GM18505 (cell line): ENCODE results near the gene DHRS1.
A peak's percentile ranks its signal among the peaks of the same experiment; 100 is the strongest.
"Not testable (repeated sequence)": the region's sequence is repeated elsewhere in the genome, so short reads cannot be mapped to it uniquely, and the experiment has no call there.

ENCODE experiments used
- ATAC-seq: cut with Tn5 transposase; IDR thresholded peaks from one replicate; pipeline ENCODE4 v1.9.1; 2021; ENCODE audit not compliant: unreplicated experiment
- POLR2A ChIP-seq: IDR thresholded peaks from 4 replicates; pipeline ENCODE4 v1.6.1; 2011; ENCODE audit warnings: borderline replicate concordance; ENCODE audit not compliant: insufficient read depth, insufficient read length; ENCODE audit errors: extremely low read depth

The DHRS1 gene

DNA sequence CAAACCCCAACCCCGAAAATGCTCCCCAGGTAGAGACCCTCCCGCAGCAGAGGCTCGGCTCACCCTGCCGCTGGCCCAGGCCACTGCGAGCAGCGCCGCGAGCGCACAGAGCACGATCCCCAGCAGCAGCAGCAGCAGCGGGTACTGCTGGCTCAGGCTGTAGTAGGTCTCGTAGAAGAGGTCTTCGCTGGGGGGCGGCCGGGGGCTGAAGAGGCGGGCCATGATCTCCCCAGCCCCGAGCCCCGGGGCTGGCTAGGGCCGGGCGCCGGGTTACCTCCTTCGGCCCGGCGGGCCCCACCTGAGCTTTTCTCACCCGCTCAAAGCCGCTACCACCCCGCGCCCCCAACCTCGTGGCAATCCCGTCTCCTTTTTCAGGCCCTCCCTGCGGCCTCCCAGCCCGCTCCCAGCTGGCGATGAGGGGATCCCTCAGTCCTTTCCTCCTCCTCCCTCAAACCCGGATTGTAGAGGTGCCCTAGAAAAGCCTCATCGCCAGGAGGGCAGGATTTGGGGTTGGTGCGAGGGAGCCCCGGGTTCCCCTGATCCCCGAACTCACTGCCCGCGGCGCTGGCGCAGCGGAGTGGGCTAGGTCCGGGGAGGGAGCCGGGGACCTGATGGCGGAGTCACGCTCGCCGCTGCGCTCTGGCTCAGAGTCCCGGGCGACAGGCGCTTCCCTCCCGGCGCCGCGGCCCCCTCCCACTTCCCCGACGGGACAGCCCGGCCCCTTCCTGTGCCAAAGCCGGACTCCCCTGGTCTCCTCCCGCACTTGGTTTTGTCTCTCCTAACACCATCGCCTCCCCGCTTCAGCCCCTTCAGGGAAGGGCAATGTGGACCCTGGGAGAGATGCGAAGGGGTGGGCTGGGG, 35.1 kb upstream of the DHRS1 start, which contains the start of gene ADCY4:
Gene ADCY4 (minus strand): TSS at position 641 of the 861 bp plus-strand sequence. CDS start 419 bp downstream, at position 222.
- TF ChIP-seq POLR2A = no peak
- no peak for ATAC-seq

DNA sequence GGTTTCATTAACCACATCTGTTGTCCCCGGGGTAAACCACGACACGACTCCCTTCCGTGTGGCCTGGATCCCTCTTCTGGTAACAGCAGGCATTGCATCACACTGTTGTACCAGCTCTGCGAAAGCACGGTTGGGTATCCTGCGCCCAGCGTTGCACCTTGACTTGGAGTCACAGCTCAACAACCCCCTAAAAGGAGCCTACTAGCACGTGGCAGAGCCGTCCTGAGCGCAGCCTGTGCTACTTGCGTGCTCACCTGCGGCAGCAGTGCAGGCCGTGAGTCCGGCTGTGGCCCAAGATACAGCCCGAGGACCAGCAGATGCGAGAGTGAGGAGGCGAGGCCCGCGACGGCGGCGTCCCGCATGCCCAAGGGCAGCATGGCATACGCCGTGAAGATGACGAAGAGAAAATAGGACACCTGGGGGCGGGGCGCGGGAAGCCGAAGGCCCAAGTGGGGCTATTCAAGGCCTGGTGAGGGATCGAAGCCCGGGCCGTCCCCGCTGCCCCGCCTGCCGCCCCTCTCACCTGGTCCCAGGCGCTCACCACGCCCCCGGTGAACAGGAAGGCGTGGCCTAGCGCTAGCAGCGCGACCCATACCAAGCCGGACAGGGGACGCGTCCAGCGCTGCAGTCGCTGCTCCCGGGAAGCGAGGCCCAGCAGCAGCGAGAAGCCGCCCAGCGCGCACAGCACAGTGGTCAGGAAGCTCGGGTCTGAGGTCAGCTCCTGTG, 32.9 kb upstream of the DHRS1 start:
- no peak for TF ChIP-seq POLR2A
- ATAC-seq = peak; percentile 75

DNA sequence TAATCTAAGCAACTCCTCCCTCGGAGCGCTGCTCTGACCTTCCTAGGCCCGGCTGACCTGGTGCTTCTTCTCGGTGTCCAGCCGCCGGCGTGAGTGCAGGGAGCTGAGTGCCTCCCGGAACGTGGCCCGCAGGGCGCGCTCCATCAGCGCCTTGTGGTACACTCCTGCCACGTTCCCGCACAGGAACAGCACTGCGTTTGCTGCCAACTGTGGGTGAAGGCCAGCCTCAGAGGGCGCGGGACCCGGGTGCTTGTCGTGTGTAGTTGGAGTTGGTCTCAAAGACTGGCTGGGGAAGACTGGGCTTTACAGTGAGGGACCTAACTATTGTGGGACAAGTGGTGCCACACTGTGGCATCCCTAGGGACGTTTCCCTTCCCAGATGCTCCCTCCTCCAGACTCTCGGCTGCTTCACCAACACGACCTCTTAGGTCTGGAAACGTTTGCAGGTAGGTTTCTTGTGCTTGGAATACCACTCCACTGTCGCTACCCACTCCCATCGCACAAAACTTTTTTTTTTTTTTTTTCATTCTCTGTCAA, 32.2 kb upstream of the DHRS1 start:
- ATAC-seq = no peak
- TF ChIP-seq POLR2A = no peak

DNA sequence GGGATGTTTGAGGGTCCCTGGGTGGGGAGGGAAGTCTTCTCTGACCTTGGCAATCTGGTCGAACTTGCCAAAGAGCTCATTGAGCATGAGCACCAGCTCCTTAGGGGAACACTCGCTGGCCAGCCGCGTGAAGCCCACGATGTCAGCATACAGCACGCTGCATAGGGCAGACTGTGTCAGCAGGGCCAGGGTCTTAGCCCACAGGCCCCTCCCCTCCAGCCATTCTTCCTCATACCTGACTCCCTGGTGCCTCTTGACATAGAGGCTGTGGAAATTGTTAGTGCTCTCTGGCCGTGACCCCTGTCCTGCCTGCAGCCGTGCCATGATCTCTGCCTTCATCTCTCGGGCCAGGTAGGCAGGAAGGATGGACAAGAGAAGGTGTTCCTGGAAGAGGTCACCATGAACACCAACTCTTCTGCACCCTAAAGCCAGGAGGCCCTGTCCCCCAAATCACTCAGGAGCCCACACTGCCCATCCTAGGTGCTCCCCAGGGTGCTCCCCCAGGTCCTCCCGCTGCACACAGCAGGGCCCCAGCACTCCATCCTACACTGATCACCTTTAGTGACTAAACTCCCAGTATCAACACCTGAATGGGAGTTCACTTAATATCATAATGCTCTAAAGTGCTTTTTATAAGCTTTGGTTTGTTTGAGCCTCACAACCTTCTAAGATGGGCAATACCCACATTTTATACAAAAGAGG, 31.5 kb upstream of the DHRS1 start:
- ATAC-seq = no peak
- no peak for TF ChIP-seq POLR2A

DNA sequence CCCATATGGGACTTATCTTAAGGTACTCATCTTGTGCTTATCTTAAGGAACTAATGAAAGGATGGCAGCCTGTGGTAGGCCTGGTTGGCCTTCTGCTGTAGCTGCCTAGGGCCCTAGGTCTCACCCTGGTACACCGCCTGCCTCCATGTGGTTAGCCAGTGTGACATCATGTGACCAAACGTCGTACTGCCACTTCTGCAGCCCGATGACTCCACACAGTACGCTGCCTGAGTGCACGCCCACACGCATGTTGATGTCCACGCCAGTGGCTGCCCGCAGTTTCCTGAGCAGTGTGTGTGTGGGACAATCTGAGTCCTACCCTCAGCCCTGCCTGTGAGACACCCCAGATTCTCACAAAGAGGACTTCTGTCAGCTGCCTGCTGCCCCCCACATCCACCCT, 30.2 kb upstream of the DHRS1 start:
- no peak for ATAC-seq
- TF ChIP-seq POLR2A = no peak

DNA sequence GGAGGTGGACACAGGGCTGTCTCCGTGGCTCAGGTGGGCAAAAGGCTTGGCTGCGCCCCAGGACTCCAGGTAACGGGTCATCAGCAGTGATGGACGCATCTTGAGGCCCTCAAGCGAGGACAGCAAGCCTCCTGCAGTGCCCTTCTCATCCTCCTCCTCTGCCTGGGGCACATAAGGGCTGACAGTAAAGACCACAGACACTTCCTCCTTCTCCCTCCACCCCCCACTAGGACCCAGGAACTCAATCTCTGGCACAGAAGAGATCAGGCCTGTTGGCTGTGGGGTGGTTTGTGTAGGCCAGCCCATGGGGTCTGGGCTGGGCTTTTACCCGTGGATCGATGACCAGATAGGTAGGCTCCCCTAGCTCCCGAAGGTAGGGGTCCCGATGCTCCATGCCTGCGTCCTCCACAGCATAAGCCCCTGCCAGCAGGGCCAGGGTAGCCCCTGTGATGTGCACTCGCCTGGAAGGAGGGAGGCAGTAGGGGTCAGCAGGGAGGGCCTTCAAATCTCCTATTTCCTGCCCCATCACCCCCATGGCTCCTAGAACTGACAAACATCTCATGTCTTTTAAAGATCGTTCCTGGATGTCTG, 29.6 kb upstream of the DHRS1 start:
- no peak for TF ChIP-seq POLR2A
- ATAC-seq = no peak

DNA sequence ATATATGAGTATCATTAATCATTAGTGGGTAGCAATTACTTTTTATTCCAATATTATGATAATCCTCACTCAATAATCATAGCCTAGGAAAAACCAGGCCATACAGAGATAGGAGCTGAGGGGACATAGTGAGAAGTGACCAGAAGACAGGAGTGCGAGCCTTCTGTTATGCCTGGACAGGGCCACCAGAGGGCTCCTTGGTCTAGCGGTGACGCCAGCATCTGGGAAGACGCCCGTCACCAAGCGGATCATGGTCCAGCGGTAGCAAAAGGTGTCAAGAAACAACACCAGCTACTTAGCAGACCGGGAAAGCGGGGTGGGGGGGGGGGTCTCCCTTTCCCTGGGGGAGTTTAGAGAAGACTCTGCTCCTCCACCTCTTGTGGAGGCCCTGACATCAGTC, 28.3 kb upstream of the DHRS1 start:
- ATAC-seq = not testable (repeated sequence)

DNA sequence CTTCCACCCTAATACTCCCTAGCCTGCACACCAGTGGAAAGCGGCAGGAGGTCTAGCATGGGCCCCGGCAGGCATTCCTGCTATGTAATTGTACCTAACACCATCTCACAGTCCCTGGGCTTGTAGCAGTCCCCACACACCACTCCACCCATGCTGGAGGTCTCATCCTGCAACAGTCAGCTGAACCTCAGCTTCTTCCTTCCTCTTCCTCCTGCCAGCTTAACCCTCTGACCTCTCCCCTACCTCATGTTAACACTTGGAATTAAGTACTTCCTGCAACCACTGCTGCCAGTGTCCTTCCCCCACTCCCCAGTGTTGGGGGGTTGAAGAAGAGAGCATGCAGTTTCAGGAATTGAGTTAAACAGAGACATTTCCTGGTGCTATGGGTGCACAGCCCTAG, 27.7 kb upstream of the DHRS1 start:
- TF ChIP-seq POLR2A = no peak
- ATAC-seq = no peak

DNA sequence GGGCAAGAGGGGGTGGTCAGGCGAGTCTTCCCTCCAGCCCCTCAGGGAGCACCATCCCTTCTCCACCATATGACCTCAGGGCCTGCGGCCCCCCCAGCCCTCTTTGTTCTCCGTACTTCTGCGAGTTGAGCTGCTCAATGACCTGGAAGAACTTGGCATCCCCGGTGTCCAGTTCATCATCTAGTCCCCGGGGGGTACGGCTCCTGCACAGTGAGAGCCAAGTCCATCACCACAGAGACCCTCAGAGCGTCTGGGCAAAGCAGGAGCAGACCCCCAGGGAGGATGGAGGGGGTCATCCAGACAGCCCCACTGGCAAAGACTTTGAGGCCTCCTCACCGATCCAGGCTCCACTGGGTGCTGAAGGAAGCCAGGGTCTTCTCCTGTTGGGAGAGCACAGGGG, 26.4 kb upstream of the DHRS1 start:
- no peak for ATAC-seq
- TF ChIP-seq POLR2A = no peak

DNA sequence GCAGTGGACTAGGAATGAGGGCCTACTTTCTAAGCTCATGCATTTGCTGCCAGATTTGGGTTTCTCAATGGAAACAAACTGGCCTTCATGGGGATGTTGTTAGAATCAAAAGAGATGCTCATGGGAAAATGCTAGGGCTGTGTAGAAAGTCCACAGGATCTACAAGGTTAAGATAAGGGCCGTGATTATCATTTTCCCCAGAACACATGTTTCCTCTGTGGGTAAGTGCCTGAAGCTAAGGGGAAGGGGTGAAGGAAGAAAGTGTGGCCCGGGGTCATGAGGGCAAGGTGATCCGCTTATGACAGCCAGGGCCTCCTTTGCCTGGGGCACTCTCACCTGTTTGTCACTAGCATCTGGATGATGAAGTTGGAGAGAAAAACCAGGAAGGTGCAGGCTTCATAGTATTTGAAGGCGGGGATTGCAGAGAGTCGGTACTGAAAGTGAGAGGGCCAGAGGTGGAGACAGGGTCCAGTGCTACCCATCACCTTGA, 25.5 kb upstream of the DHRS1 start:
- ATAC-seq = no peak

DNA sequence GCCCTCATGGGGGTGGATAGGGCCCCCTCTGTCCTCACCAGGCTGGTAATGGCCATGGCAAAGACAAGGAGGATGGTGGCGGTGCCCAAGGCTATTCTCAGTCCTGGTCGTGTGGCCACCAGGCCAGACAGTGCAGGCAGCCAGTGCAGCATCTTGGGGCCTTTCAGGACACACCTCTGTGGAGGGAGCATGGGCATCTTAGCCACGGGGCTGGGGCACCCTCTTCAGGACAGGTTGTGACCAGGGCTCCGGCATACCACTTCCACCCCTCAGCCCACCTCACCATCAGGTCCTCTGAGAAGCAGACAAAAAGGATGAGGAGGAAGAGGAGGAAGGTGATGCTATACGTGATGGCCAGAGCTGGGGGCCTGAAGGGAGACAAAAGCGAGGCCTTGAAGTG, 24.4 kb upstream of the DHRS1 start:
- TF ChIP-seq POLR2A = no peak
- ATAC-seq = no peak

More for the DNA sequence above, 25.5 kb upstream of the DHRS1 start:
- TF ChIP-seq POLR2A = no peak

DNA sequence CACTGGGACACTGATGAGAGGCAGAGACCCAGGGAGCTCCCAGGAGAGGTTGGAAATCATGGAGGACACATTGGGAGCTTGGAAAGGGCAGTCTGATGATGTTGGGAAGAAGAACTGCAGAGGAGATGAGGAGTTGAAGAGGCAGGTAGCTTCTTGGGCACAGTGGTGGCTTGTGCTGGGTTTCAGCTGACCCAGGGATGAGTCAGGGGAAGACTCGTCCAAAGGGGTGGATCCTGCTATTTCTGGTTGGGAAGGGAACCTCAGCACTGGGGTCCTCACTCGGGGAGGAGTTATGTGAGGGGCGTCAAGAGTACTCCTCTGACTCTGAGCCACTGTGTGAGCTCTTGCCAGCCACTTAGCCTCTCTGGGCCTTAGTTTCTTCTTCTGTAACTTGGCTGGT, 23.8 kb upstream of the DHRS1 start:
- TF ChIP-seq POLR2A = no peak
- no peak for ATAC-seq

DNA sequence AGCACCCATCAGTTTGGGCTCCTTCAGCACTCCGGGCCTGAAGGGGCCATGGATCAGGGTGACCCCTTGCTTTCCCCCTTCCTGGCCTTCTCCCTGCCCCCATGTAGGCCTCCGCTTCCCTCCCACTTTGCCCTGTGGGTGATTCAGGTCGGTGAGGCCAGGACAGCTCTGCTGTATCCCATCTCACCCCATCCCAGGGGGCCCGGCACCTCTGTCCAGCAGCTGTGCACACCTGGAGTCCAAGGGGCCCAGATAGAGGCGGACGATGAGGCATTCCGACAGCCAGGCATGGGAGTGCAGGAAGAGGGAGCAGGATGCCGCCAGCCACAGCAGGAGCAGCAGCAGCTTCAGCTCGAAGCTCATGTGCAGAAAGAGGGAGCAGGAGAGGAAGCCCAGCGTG, 23.1 kb upstream of the DHRS1 start:
- ATAC-seq = no peak
- no peak for TF ChIP-seq POLR2A

DNA sequence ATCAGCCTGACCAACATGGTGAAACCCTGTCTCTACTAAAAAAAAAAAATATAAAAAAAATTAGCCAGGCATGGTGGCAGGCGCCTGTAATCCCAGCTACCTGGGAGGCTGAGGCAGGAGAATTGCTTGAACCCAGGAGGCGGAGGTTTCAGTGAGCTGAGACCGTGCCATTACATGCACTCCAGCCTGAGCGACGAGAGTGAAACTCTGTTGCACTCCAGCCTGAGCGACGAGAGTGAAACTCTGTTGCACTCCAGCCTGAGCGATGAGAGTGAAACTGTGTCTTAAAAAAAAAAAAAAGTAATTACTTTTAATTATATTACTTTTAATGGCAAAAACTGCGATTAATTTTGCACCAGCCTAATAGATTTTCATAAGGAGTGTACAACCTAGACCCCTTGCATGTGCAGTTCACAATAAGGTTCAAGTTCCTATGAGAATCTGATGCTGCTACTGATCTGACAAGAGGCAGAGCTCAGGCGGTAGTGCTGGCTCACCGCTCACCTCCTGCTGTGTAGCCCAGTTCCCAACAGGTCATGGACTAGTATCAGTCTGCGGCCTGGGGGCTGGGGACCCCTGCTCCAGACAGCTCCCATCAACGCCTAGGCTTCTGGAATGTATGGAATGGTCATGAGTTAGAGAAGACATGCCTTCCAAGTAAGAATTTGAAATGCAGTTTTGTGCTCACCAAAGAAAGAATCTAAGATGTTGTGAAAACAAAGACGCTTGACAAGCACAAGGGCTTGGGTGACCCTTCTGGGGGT, 21.8 kb upstream of the DHRS1 start:
- no peak for TF ChIP-seq POLR2A
- ATAC-seq = no peak
